PFSK-1 (cell line): ENCODE measurements around the gene CMPK1.
A peak's percentile ranks its signal among the peaks of the same experiment; 100 is the strongest.

ENCODE experiments used
- FOXP2 ChIP-seq: optimal IDR thresholded peaks from 2 replicates; pipeline ENCODE3; 2011; ENCODE audit warnings: borderline replicate concordance, control low read depth, inconsistent platforms; ENCODE audit not compliant: insufficient read depth; ENCODE audit errors: extremely low read length, extremely low read depth
- POLR2AphosphoS5 ChIP-seq: IDR thresholded peaks from 2 replicates; pipeline ENCODE4 v1.6.1; 2012; ENCODE audit warnings: low read depth, mild to moderate bottlenecking, control low read depth, low read length, moderate library complexity
- REST ChIP-seq, 2 experiments: IDR thresholded peaks; 2 replicates each; pipeline versions ENCODE4 v1.6.1 to v1.8.0; 2011 to 2012; ENCODE audit warnings: low read depth in 2 of 2, low read length in 2 of 2, control low read depth in 1 of 2, inconsistent platforms in 1 of 2, mild to moderate bottlenecking in 1 of 2, moderate library complexity in 1 of 2; ENCODE audit not compliant: insufficient read depth in 1 of 2
- SIN3A ChIP-seq: IDR thresholded peaks from 2 replicates; pipeline ENCODE4 v1.6.1; 2012; ENCODE audit warnings: mild to moderate bottlenecking, low read length, moderate library complexity, borderline replicate concordance; ENCODE audit not compliant: insufficient read depth
- TAF1 ChIP-seq: IDR thresholded peaks from 2 replicates; pipeline ENCODE4 v1.6.1; 2012; ENCODE audit warnings: low read length, control low read depth, borderline replicate concordance; ENCODE audit not compliant: insufficient read depth

Gene CMPK1

DNA sequence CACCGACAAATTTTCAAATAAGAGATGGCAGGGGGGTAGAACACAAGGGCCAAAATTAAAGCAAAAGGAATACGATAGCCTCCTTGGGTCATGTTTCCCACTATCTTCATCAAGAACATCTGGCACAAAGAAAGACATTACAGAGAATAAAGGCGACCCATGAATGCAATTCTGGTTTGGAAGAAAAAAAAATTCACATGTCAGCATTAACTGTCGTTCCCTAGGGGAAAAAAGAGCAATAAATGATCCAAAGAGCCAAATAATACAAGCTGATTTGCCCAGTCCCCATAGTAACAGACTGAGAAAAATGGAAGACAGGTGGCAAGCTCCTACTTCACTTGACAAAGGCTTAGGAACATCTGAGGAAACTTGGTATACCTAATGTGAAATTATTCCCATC is 24.2 kb upstream of the CMPK1 start:
- no peak for TF ChIP-seq TAF1
- TF ChIP-seq REST (IDR thresholded peaks at IDR 0.05; ENCODE audit: insufficient read depth in 1 of 2, low read depth in 2 of 2, low read length in 2 of 2) = no peak
- no peak for TF ChIP-seq POLR2AphosphoS5
- TF ChIP-seq FOXP2 = no peak
- no peak for TF ChIP-seq SIN3A

DNA sequence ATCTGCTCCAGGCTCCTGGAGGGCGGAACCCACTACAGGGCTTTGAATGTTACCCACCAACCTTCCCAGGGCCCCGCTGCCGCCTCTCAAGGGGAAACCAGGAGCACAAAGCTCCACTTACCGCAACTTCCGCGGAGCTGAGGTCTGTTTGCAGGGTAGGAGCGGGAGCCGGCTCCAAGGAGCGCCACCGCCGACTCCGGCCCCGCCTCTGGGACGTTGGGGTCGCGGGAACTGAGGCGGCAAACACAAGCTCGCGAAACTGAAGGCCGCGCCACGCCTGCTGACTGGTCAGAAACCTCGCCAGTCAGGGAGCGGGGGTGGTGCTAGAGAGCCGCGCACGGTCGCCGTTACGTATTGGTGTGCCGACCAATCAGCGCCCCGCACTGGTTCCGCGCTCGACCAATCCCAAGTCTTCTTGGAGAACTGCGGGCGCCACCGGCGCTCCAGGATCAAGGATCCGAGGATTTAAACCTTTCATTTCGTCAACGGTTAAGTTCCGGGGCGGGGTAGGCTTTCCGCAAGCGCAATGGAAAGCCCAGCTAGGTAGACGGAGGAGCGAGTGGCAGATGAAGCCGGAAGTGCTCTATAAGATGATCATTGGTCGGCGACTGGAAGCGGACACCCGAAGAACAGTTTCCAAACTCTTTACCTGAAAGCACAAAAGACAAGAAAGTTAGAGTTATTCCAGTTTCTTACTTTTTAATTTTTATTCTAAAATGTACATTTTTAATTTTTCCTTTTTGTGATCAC is 19.5 kb upstream of the CMPK1 start, which contains the start of gene STIL:
TSS of gene STIL (minus strand) at position 233 of the 750 bp plus-strand sequence. CDS start 3,828 bp downstream, outside the sequence.
- TF ChIP-seq REST (IDR thresholded peaks at IDR 0.05; ENCODE audit: insufficient read depth in 1 of 2, low read depth in 2 of 2, low read length in 2 of 2) (no peak), TAF1 (peak; percentile 78; the same call in 1 of the 2 replicates), FOXP2 (peak; percentile 10), SIN3A (peak; percentile 86; the same call in 1 of the 2 replicates), POLR2AphosphoS5 (peak; percentile 87)

DNA sequence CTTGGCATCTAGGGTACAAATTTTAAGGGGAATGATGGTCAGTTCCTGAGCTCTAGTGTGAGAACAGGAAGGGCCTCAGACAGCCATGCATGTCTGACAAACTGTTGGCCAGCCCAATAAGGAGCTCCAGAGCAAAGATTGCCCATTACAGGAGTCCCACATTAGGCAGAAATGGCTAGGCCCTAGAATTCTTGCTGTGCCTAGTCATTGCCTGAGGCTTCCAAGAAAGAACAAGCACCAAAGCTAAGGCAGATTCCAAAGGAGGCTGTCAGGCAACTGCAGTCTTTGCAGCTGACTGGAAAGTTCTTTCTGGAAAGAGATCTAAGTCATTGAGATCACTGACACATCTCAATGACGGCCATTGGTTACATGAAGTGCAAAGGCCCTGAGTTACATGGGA is 15.7 kb upstream of the CMPK1 start:
- no peak for TF ChIP-seq FOXP2
- TF ChIP-seq POLR2AphosphoS5 = no peak
- no peak for TF ChIP-seq SIN3A

- TF ChIP-seq REST (IDR thresholded peaks at IDR 0.05; ENCODE audit: insufficient read depth in 1 of 2, low read depth in 2 of 2, low read length in 2 of 2) (no peak), FOXP2 (no peak), TAF1 (no peak), POLR2AphosphoS5 (no peak), SIN3A (no peak)
These were observed 10.0 kb upstream of the CMPK1 start for GRCh38 chr1:47323599-47324031.

- no peak for TF ChIP-seq TAF1
- TF ChIP-seq POLR2AphosphoS5 = no peak
These were observed 8.9 kb upstream of the CMPK1 start for GRCh38 chr1:47324682-47325081.

GRCh38 chr1:47325528-47325927 is 8.1 kb upstream of the CMPK1 start:
- TF ChIP-seq SIN3A (no peak), POLR2AphosphoS5 (no peak)
